ENCODE results near the gene TSPEAR. TPM values are rescaled to one million over a fixed set of nuclear protein-coding genes. Genes with fewer than 3 reads are reported as not detected.

TSPEAR gene
- total RNA-seq, 1 donor from 2014 or later: not detected

DNA sequence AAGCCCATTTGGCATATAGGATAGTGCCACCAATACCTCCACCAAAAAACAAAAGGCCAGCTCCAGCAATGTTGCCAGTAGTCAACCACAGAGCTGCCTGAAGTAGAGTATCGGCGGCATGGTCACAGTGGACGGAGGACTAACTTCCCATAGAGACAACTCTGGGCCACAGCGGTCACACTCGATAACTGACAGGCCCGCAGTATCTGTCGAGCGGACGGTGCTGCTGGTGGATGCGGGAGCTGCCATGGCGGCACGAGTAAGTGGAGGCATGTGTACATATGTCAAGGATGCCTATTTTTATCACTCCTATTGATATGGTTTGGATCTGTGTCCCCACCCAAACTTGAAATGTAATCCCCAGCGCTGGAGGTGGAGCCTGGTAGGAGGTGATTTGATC lies 33.5 kb downstream of the TSPEAR start:
- no peak for DNase-seq (ENCODE audit: low read depth)
- Histone ChIP-seq H3K4me3 (ENCODE audit: low read depth, low read length) (no peak overlapping the region), H3K27me3 (ENCODE audit: control insufficient read depth, insufficient read depth, low read length) (peaks cover 4% of the 10 kb centered on the region), H3K36me3 (ENCODE audit: control insufficient read depth, insufficient read depth, low read length) (no peaks in the 10 kb centered on the region)
- no peak for TF ChIP-seq CTCF (IDR thresholded peaks at IDR 0.05; ENCODE audit: insufficient read depth, low read length, poor library complexity, severe bottlenecking)

DNA sequence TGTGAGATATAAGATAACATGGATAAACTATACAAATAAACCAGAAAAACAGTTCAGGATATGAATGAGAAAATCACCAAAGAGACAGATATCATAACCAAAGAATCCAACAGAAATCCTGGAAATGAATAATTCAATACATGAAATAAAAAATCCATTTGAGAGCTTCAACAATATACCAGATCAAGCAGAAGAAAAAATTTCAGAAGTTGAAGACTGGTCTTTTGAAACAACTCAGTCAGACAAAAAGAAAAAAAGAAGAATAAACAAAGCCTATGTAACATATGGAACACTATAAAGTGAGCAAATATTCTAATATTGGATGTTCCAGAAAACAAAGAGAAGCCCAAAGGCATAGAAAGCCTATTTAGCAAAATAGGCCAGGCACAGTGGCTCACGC lies 39.5 kb downstream of the TSPEAR start:
- H3K4me3 ChIP-seq (ENCODE audit: low read depth, low read length): no peak overlapping the region
- DNase-seq (ENCODE audit: low read depth): no peak
- H3K36me3 ChIP-seq (ENCODE audit: control insufficient read depth, insufficient read depth, low read length): no peaks in the 10 kb centered on the region
- no peaks in the 10 kb centered on the region for H3K27me3 ChIP-seq (ENCODE audit: control insufficient read depth, insufficient read depth, low read length)
- no peak for TF ChIP-seq CTCF (IDR thresholded peaks at IDR 0.05; ENCODE audit: insufficient read depth, low read length, poor library complexity, severe bottlenecking)

- Histone ChIP-seq H3K4me3 (ENCODE audit: low read depth, low read length) (no peak overlapping the region), H3K36me3 (ENCODE audit: control insufficient read depth, insufficient read depth, low read length) (no peaks in the 10 kb centered on the region), H3K27me3 (ENCODE audit: control insufficient read depth, insufficient read depth, low read length) (no peaks in the 10 kb centered on the region)
- TF ChIP-seq CTCF (IDR thresholded peaks at IDR 0.05; ENCODE audit: insufficient read depth, low read length, poor library complexity, severe bottlenecking): no peak
- DNase-seq (ENCODE audit: low read depth): no peak
Observed at GRCh38 chr21:44670642-44671432, 40.5 kb downstream of the TSPEAR start.

GRCh38 chr21:44667612-44668011 lies 43.8 kb downstream of the TSPEAR start:
- H3K27me3 ChIP-seq (ENCODE audit: control insufficient read depth, insufficient read depth, low read length): no peaks in the 10 kb centered on the region
- no peaks in the 10 kb centered on the region for H3K36me3 ChIP-seq (ENCODE audit: control insufficient read depth, insufficient read depth, low read length)
- H3K4me3 ChIP-seq (ENCODE audit: low read depth, low read length): no peak overlapping the region
- TF ChIP-seq CTCF (IDR thresholded peaks at IDR 0.05; ENCODE audit: insufficient read depth, low read length, poor library complexity, severe bottlenecking): no peak
- no peak for DNase-seq (ENCODE audit: low read depth)

GRCh38 chr21:44666401-44667320 lies 44.7 kb downstream of the TSPEAR start, which contains the start of gene KRTAP12-2:
Gene KRTAP12-2, minus strand, starts transcription at chr21:44666927. Its CDS starts 41 bp downstream, at chr21:44666886.
- DNase-seq (ENCODE audit: low read depth): no peak
- Histone ChIP-seq H3K36me3 (ENCODE audit: control insufficient read depth, insufficient read depth, low read length) (no peaks in the 10 kb centered on the region), H3K4me3 (ENCODE audit: low read depth, low read length) (no peak within 1 kb of the TSS), H3K27me3 (ENCODE audit: control insufficient read depth, insufficient read depth, low read length) (no peaks in the 10 kb centered on the region)
- TF ChIP-seq CTCF (IDR thresholded peaks at IDR 0.05; ENCODE audit: insufficient read depth, low read length, poor library complexity, severe bottlenecking): no peak

Data from kidney epithelial cell (primary cell).